Stomach (tissue), 19 donors: ENCODE data around the gene SARS2. TPM values are rescaled to one million over a fixed set of nuclear protein-coding genes. Genes with fewer than 3 reads are reported as not detected.

Source experiments
- DNase-seq, 2 donors: peaks; one replicate each; pipeline versions ENCODE4 v3.0.0 to v3.0.0-alpha.2; 2013 to 2019
- H3K27ac ChIP-seq, 5 donors: fragments of 200-600 bp in 4 of 5; sonication (generic) in 4 of 5; one replicate each; pipeline ENCODE4 v1.5.1; 2013 to 2019; ENCODE audit warnings: mild to moderate bottlenecking in 1 of 5, moderate library complexity in 1 of 5
- H3K27me3 ChIP-seq, 3 donors: fragments of 200-600 bp; sonication (generic); one replicate each; pipeline ENCODE4 v1.5.1; 2017 to 2019; ENCODE audit warnings: mixed run types in 1 of 3
- H3K36me3 ChIP-seq, 4 donors: fragments of 200-600 bp; sonication (generic); 1 replicate in 3 of 4; 2 replicates in 1 of 4; pipeline ENCODE4 v1.5.1; 2016 to 2019
- H3K4me1 ChIP-seq, 4 donors: fragments of 200-600 bp; sonication (generic); one replicate each; pipeline ENCODE4 v1.5.1; 2016 to 2019
- H3K4me3 ChIP-seq, 4 donors: fragments of 200-600 bp; sonication (generic) in 3 of 4; one replicate each; pipeline ENCODE4 v1.5.1; 2016 to 2019; ENCODE audit warnings: mild to moderate bottlenecking in 1 of 4
- H3K9me3 ChIP-seq, 4 donors: fragments of 200-600 bp; sonication (generic); one replicate each; pipeline ENCODE4 v1.5.1; 2016 to 2019
- EP300 ChIP-seq: sonication (generic); formaldehyde crosslinking; IDR thresholded peaks from one replicate; pipeline ENCODE4 v1.6.1; 2017; ENCODE audit warnings: antibody characterized with exemption
- POLR2A ChIP-seq, 4 donors: fragments of 450-650 bp; IDR thresholded peaks; one replicate each; pipeline ENCODE4 v1.6.1; 2016; ENCODE audit warnings: antibody characterized with exemption in 4 of 4, control low read depth in 2 of 4, mild to moderate bottlenecking in 1 of 4, moderate library complexity in 1 of 4
- POLR2AphosphoS5 ChIP-seq, 3 donors: sonication (generic); formaldehyde crosslinking; IDR thresholded peaks; one replicate each; pipeline ENCODE4 v1.6.1; 2016; ENCODE audit warnings: antibody characterized with exemption in 3 of 3
- WGBS, 5 donors: extraction: QIAGEN DNeasy Blood & Tissue Kit in 3 of 5; methylation state at CpG; one replicate each; pipeline versions ENCODE4 v1.1.5 to v1.1.7; 2013 to 2018; 5-methylcytosine and 5-hydroxymethylcytosine counted together
- intact Hi-C: fragments of 100-400 bp; cut with DNase I; formaldehyde crosslinking; loops from one replicate; pipeline ENCODE4 v1.15.1; 2023; ENCODE audit warnings: low total_unique reads
- long read RNA-seq, 10 donors: transcript quantifications; one replicate each; lab custom pipeline, GENCODE V29; 2026
- polyA plus RNA-seq, 3 donors: library from polyadenylated mRNA; stranded (reverse); fragments of 200-250 nt; gene quantifications; one replicate each; pipeline ENCODE4 v1.2.3, GENCODE V29; 2013
- total RNA-seq, 5 donors: library from RNA; depleted of rRNA; stranded (reverse); fragments of >200 nt; gene quantifications; one replicate each; pipeline versions ENCODE4 v1.1.0 to v1.2.3, GENCODE V29; 2014 to 2016
- TF ChIP-seq, protein P1 (sequence below), 7 experiments: fragments of 450-650 bp in 4 of 7; fragments of 200-600 bp in 3 of 7; sonication (generic) in 3 of 7; IDR thresholded peaks; one replicate each; pipeline ENCODE4 v1.5.1; 2016 to 2019; ENCODE audit warnings: antibody characterized with exemption in 7 of 7, control low read depth in 2 of 7, mild to moderate bottlenecking in 1 of 7
- donor health status: healthy with polysubstance abuse.
- donor health status: Bipolar disorder and iron deficiency.
- donor health status: healthy.

Gene SARS2
- 10 to 100 TPM in 2 of 5 donors, 1 to 10 TPM in 2, not detected in 1; 4.9 to 59.4 (median 18.2) TPM for total RNA-seq
- polyA plus RNA-seq: 10 to 100 TPM; 24.1 to 37.8 (median 31.4) TPM
- long read RNA-seq, donor 1: 0 reads
- long read RNA-seq, donor 2, partial matches to known transcripts: 0 of 2 reads
- long read RNA-seq, donor 2, other reads (novel, unspliced or antisense): 0 of 2 reads
- long read RNA-seq, donor 3: 0 reads
- long read RNA-seq, donor 4, partial matches to known transcripts: 0 of 1 reads
- long read RNA-seq, donor 4, other reads (novel, unspliced or antisense): 0 of 1 reads
- long read RNA-seq, donor 5: 0 reads
- long read RNA-seq, donor 6, transcript SARS2-201 (16 exons, 2,057 nt): major isoform, 7 of 7 reads
- long read RNA-seq, donor 6, partial matches to known transcripts: 0 of 7 reads
- long read RNA-seq, donor 6, other reads (novel, unspliced or antisense): 0 of 7 reads
- long read RNA-seq, donor 7, partial matches to known transcripts: 0 of 4 reads
- long read RNA-seq, donor 7, other reads (novel, unspliced or antisense): 0 of 4 reads
- long read RNA-seq, donor 8, partial matches to known transcripts: 0 of 1 reads
- long read RNA-seq, donor 8, other reads (novel, unspliced or antisense): 0 of 1 reads
- long read RNA-seq, donor 9, partial matches to known transcripts: 0 of 1 reads
- long read RNA-seq, donor 9, other reads (novel, unspliced or antisense): 0 of 1 reads
- long read RNA-seq, donor 10, partial matches to known transcripts: 0 of 2 reads
- long read RNA-seq, donor 10, other reads (novel, unspliced or antisense): 0 of 2 reads

GRCh38 chr19:38929929-38930775 lies at the start of gene SARS2:
Gene SARS2, minus strand, starts transcription at chr19:38930763. Its CDS starts 27 bp downstream, at chr19:38930736.
- WGBS, 5 donors: 1 to 4% (median 2%) methylated on average over 32 to 49 of the region's 49 CpGs
- peak; percentile 91 to 97 for DNase-seq
- no peaks in the 10 kb centered on the region for H3K27me3 ChIP-seq
- peak within 1 kb of the TSS; percentile 88 to 92 (median 91) for H3K27ac ChIP-seq
- H3K4me3 ChIP-seq: peak within 1 kb of the TSS; percentile 69 to 88 (median 78)
- H3K9me3 ChIP-seq: peaks cover 0 to 4% (median 0%) of the 10 kb centered on the region in 4 donors
- peaks cover 13 to 39% (median 27%) of the 10 kb centered on the region in 4 donors for H3K36me3 ChIP-seq
- H3K4me1 ChIP-seq: peaks cover 20 to 42% (median 32%) of the 10 kb centered on the region in 4 donors
- TF ChIP-seq, protein P1, sequence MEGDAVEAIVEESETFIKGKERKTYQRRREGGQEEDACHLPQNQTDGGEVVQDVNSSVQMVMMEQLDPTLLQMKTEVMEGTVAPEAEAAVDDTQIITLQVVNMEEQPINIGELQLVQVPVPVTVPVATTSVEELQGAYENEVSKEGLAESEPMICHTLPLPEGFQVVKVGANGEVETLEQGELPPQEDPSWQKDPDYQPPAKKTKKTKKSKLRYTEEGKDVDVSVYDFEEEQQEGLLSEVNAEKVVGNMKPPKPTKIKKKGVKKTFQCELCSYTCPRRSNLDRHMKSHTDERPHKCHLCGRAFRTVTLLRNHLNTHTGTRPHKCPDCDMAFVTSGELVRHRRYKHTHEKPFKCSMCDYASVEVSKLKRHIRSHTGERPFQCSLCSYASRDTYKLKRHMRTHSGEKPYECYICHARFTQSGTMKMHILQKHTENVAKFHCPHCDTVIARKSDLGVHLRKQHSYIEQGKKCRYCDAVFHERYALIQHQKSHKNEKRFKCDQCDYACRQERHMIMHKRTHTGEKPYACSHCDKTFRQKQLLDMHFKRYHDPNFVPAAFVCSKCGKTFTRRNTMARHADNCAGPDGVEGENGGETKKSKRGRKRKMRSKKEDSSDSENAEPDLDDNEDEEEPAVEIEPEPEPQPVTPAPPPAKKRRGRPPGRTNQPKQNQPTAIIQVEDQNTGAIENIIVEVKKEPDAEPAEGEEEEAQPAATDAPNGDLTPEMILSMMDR (IDR thresholded peaks at IDR 0.05): peak in 6 of 7 experiments; percentile 81 to 100 (median 95)
- TF ChIP-seq POLR2AphosphoS5 (IDR thresholded peaks at IDR 0.05) (peak in 2 of 3 donors; percentile 71 to 78), EP300 (no peak), POLR2A (IDR thresholded peaks at IDR 0.05) (no peak)
- intact Hi-C loops: no loop called here

DNA sequence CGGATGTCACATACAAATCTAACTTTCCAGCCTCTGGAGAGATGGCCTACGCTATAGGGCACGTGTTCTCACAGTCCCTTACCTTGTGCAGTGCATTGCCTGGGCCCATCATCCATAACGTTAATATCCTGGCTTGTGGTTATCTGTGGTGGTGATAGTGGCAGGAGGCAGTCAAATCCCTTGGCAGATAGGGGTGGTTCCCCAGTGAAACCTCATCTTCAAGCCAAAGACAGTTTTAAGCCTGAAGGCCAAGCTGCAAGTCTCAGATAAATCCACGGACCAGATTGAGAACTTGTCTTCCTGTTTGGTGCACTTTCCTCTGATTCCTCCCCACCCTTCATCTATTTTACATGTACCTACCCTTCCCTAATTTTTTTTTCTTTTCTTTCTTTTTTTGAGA lies 49.2 kb upstream of the SARS2 start:
- Histone ChIP-seq H3K9me3 (peaks cover 0 to 7% (median 4%) of the 10 kb centered on the region in 4 donors), H3K27me3 (peaks cover 0 to 16% (median 9%) of the 10 kb centered on the region in 3 donors), H3K36me3 (no peaks in the 10 kb centered on the region), H3K27ac (no peak overlapping the region), H3K4me3 (no peak overlapping the region), H3K4me1 (peaks cover 7 to 22% (median 18%) of the 10 kb centered on the region in 4 donors)
- intact Hi-C loops: no loop called here
- WGBS, 5 donors: 73 to 90% (median 77%) methylated on average over 5 of the region's 5 CpGs
- TF ChIP-seq EP300: no peak
- TF ChIP-seq, protein P1 (IDR thresholded peaks at IDR 0.05): no peak
- TF ChIP-seq POLR2AphosphoS5 (IDR thresholded peaks at IDR 0.05): no peak
- no peak for TF ChIP-seq POLR2A (IDR thresholded peaks at IDR 0.05)
- no peak for DNase-seq

DNA sequence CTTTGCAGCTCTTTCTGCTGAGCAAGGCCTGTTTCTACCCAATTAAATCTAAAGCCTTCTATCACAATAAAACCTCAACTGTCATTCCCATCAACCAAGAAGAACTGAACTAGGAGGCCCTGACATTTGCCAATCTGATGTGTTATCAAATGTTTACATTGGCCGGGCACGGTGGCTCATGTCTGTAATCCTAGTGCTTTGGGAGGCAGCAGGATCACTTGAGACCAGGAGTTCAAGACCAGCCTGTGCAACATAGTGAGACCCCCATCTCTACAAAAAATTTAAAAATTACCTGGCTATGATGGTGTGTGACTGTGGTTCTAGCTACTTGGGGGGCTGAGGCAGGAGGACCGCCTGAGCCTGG lies 47.7 kb upstream of the SARS2 start:
- peaks cover 0 to 7% (median 3%) of the 10 kb centered on the region in 4 donors for H3K9me3 ChIP-seq
- peaks cover 7 to 31% (median 23%) of the 10 kb centered on the region in 4 donors for H3K4me1 ChIP-seq
- H3K27me3 ChIP-seq: peaks cover 0 to 16% (median 9%) of the 10 kb centered on the region in 3 donors
- no peak for TF ChIP-seq EP300
- no peak for TF ChIP-seq POLR2AphosphoS5 (IDR thresholded peaks at IDR 0.05)
- no peak for DNase-seq
- WGBS, 5 donors: 43 to 55% (median 47%) methylated on average over 3 of the region's 3 CpGs
- H3K36me3 ChIP-seq: no peaks in the 10 kb centered on the region
- H3K4me3 ChIP-seq: no peak overlapping the region
- no peak overlapping the region for H3K27ac ChIP-seq
- intact Hi-C loops: no loop called here

GRCh38 chr19:38977445-38978325 lies 47.1 kb upstream of the SARS2 start:
- Histone ChIP-seq H3K4me1 (peaks cover 7 to 31% (median 23%) of the 10 kb centered on the region in 4 donors), H3K4me3 (no peak overlapping the region), H3K9me3 (peaks cover 0 to 7% (median 3%) of the 10 kb centered on the region in 4 donors), H3K27me3 (peaks cover 0 to 16% (median 9%) of the 10 kb centered on the region in 3 donors), H3K36me3 (no peaks in the 10 kb centered on the region), H3K27ac (no peak overlapping the region)
- WGBS, 5 donors: 69 to 79% (median 75%) methylated on average over 14 to 15 of the region's 15 CpGs
- TF ChIP-seq, protein P1 (IDR thresholded peaks at IDR 0.05): no peak
- no peak for TF ChIP-seq POLR2AphosphoS5 (IDR thresholded peaks at IDR 0.05)
- no peak for TF ChIP-seq EP300
- TF ChIP-seq POLR2A (IDR thresholded peaks at IDR 0.05): no peak
- DNase-seq: peak in 1 of 2 donors; percentile 30
- intact Hi-C loops: no loop called here
